WTC11 (cell line): ENCODE results near the gene GNG4. TPM values are rescaled to one million over a fixed set of nuclear protein-coding genes. Genes with fewer than 3 reads are reported as not detected.

Experiments used
- ATAC-seq: fragments of 200-7000 bp; cut with Tn5 transposase; 2 replicates; pipeline ENCODE4 v1.10.0; 2021; ENCODE audit warnings: mild to moderate bottlenecking, moderate library complexity
- CTCF ChIA-PET: fragments of 300-600 bp; sonication (Branson Sonifier 250); formaldehyde crosslinking; loops from one replicate; lab custom pipeline; 2021; ENCODE audit warnings: antibody characterized with exemption; lab: Charles Lee
- POLR2A ChIA-PET: fragments of 350-600 bp; sonication (Branson Sonifier 250); formaldehyde crosslinking; loops from one replicate; lab custom pipeline; 2021; ENCODE audit warnings: antibody characterized with exemption; lab: Charles Lee
- DNase-seq: peaks from one replicate; pipeline ENCODE4 v3.0.0; 2021; ENCODE audit warnings: low spot score
- H3K27ac Mint-ChIP-seq: 2 replicates; pipeline ENCODE4 v1.8.0; 2021; ENCODE audit warnings: mixed read lengths
- H3K27me3 Mint-ChIP-seq: 2 replicates; pipeline ENCODE4 v1.8.0; 2021; ENCODE audit warnings: low read depth, mild to moderate bottlenecking, moderate library complexity, mixed read lengths
- H3K36me3 Mint-ChIP-seq: 2 replicates; pipeline ENCODE4 v1.8.0; 2021; ENCODE audit warnings: mixed read lengths
- H3K4me1 Mint-ChIP-seq: 2 replicates; pipeline ENCODE4 v1.8.0; 2022; ENCODE audit warnings: mixed read lengths
- H3K4me3 Mint-ChIP-seq: 2 replicates; pipeline ENCODE4 v1.8.0; 2021; ENCODE audit warnings: mild to moderate bottlenecking, moderate library complexity, mixed read lengths
- H3K9me3 Mint-ChIP-seq: 2 replicates; pipeline ENCODE4 v1.8.0; 2021; ENCODE audit warnings: mixed read lengths
- ESRRA ChIP-seq: sonication (generic); formaldehyde crosslinking; IDR thresholded peaks from 2 replicates; pipeline ENCODE4 v1.8.1; 2022; ENCODE audit warnings: mild to moderate bottlenecking, missing genetic modification reagents, borderline replicate concordance
- JUN ChIP-seq: sonication (generic); formaldehyde crosslinking; IDR thresholded peaks from 2 replicates; pipeline ENCODE4 v1.8.0; 2023; ENCODE audit warnings: mild to moderate bottlenecking, missing genetic modification reagents
- KAT7 ChIP-seq: sonication (generic); formaldehyde crosslinking; IDR thresholded peaks from 2 replicates; pipeline ENCODE4 v1.8.1; 2023; ENCODE audit warnings: missing genetic modification reagents, mild to moderate bottlenecking, borderline replicate concordance
- NR2C2 ChIP-seq: sonication (generic); formaldehyde crosslinking; IDR thresholded peaks from 2 replicates; pipeline ENCODE4 v1.8.0; 2022; ENCODE audit warnings: mild to moderate bottlenecking, missing genetic modification reagents
- PRRX2 ChIP-seq: fragments of 250-450 bp; sonication (Bioruptor Pico); IDR thresholded peaks from 2 replicates; pipeline ENCODE4 v1.8.0; 2021; ENCODE audit warnings: mild to moderate bottlenecking
- ZNF219 ChIP-seq: sonication (generic); formaldehyde crosslinking; IDR thresholded peaks from 2 replicates; pipeline ENCODE4 v1.8.0; 2023; ENCODE audit warnings: missing genetic modification reagents, mild to moderate bottlenecking, borderline replicate concordance
- ZNF263 ChIP-seq: sonication (generic); formaldehyde crosslinking; IDR thresholded peaks from 2 replicates; pipeline ENCODE4 v1.8.1; 2022; ENCODE audit warnings: low read depth, mild to moderate bottlenecking, moderate library complexity, missing genetic modification reagents
- total RNA-seq: library from RNA; stranded (reverse); gene quantifications from 3 replicates; pipeline ENCODE4 v1.2.3, GENCODE V29; 2021
- TF ChIP-seq, protein P1 (sequence below): sonication (generic); formaldehyde crosslinking; IDR thresholded peaks from 2 replicates; pipeline ENCODE4 v1.8.0; 2022; ENCODE audit warnings: mild to moderate bottlenecking, missing genetic modification reagents
- TF ChIP-seq, protein P2 (sequence below): fragments of 200-600 bp; IDR thresholded peaks from 2 replicates; pipeline ENCODE4 v1.8.0; 2022; ENCODE audit warnings: antibody characterized with exemption
- TF ChIP-seq, protein P3 (sequence below): sonication (generic); formaldehyde crosslinking; conservative IDR thresholded peaks from 2 replicates; pipeline ENCODE4 v1.8.1; 2023; ENCODE audit warnings: mild to moderate bottlenecking, low read depth, missing genetic modification reagents, moderate library complexity
- TF ChIP-seq, protein P4 (sequence below): sonication (generic); formaldehyde crosslinking; IDR thresholded peaks from 2 replicates; pipeline ENCODE4 v1.8.0; 2022; ENCODE audit warnings: missing genetic modification reagents
- TF ChIP-seq, protein P5 (sequence below): fragments of 250-450 bp; sonication (Bioruptor Pico); IDR thresholded peaks from 2 replicates; pipeline ENCODE4 v2.1.2; 2022; ENCODE audit warnings: mild to moderate bottlenecking, moderate library complexity

Gene GNG4
- total RNA-seq, 1 experiment from 2014 or later, result 38.3 TPM

DNA sequence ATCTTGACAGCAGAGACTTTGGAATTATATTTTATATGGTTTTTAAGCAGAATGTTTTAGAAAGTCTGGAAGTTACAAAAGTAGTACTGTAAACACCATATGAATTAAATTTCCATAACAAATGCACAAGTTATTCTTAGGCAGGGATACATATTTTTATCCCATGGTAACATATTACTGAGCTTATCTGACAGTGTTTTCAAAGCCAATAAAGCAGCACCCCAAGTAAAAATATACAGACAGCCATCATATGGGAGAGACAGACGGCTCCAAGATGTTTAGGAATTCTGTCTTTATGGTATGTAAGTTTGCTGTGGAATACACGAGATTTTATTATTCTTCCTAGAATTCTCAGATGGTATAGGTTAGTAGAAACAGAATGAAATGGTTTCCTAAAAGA is 12.0 kb upstream of the GNG4 start:
- ChIA-PET POLR2A (no interaction called here), CTCF (no interaction called here)
- no peak for DNase-seq
- H3K9me3 Mint-ChIP-seq, result no peaks in the 10 kb centered on the region
- H3K27me3 Mint-ChIP-seq, result no peaks in the 10 kb centered on the region; the same call in 1 of the 2 replicates
- peaks cover 50% of the 10 kb centered on the region for H3K4me1 Mint-ChIP-seq
- peak overlapping the region; percentile 33 for H3K27ac Mint-ChIP-seq
- H3K4me3 Mint-ChIP-seq, result peak overlapping the region; percentile 13; the same call in 1 of the 2 replicates
- no peak for TF ChIP-seq KAT7 (CRISPR knock-in tag)
- TF ChIP-seq, protein P1, sequence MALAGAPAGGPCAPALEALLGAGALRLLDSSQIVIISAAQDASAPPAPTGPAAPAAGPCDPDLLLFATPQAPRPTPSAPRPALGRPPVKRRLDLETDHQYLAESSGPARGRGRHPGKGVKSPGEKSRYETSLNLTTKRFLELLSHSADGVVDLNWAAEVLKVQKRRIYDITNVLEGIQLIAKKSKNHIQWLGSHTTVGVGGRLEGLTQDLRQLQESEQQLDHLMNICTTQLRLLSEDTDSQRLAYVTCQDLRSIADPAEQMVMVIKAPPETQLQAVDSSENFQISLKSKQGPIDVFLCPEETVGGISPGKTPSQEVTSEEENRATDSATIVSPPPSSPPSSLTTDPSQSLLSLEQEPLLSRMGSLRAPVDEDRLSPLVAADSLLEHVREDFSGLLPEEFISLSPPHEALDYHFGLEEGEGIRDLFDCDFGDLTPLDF, result no peak
- TF ChIP-seq ESRRA, result no peak
- TF ChIP-seq, protein P2, sequence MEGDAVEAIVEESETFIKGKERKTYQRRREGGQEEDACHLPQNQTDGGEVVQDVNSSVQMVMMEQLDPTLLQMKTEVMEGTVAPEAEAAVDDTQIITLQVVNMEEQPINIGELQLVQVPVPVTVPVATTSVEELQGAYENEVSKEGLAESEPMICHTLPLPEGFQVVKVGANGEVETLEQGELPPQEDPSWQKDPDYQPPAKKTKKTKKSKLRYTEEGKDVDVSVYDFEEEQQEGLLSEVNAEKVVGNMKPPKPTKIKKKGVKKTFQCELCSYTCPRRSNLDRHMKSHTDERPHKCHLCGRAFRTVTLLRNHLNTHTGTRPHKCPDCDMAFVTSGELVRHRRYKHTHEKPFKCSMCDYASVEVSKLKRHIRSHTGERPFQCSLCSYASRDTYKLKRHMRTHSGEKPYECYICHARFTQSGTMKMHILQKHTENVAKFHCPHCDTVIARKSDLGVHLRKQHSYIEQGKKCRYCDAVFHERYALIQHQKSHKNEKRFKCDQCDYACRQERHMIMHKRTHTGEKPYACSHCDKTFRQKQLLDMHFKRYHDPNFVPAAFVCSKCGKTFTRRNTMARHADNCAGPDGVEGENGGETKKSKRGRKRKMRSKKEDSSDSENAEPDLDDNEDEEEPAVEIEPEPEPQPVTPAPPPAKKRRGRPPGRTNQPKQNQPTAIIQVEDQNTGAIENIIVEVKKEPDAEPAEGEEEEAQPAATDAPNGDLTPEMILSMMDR, result no peak
- TF ChIP-seq NR2C2 (CRISPR knock-in tag), result no peak
- no peak for TF ChIP-seq JUN (CRISPR knock-in tag)
- TF ChIP-seq PRRX2 (CRISPR knock-in tag), result no peak
- no peak for TF ChIP-seq ZNF219 (CRISPR knock-in tag)
- TF ChIP-seq, protein P3, sequence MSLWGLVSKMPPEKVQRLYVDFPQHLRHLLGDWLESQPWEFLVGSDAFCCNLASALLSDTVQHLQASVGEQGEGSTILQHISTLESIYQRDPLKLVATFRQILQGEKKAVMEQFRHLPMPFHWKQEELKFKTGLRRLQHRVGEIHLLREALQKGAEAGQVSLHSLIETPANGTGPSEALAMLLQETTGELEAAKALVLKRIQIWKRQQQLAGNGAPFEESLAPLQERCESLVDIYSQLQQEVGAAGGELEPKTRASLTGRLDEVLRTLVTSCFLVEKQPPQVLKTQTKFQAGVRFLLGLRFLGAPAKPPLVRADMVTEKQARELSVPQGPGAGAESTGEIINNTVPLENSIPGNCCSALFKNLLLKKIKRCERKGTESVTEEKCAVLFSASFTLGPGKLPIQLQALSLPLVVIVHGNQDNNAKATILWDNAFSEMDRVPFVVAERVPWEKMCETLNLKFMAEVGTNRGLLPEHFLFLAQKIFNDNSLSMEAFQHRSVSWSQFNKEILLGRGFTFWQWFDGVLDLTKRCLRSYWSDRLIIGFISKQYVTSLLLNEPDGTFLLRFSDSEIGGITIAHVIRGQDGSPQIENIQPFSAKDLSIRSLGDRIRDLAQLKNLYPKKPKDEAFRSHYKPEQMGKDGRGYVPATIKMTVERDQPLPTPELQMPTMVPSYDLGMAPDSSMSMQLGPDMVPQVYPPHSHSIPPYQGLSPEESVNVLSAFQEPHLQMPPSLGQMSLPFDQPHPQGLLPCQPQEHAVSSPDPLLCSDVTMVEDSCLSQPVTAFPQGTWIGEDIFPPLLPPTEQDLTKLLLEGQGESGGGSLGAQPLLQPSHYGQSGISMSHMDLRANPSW (CRISPR knock-in tag), result no peak
- TF ChIP-seq ZNF263, result no peak
- ATAC-seq, result no peak
- no peaks in the 10 kb centered on the region for H3K36me3 Mint-ChIP-seq

DNA sequence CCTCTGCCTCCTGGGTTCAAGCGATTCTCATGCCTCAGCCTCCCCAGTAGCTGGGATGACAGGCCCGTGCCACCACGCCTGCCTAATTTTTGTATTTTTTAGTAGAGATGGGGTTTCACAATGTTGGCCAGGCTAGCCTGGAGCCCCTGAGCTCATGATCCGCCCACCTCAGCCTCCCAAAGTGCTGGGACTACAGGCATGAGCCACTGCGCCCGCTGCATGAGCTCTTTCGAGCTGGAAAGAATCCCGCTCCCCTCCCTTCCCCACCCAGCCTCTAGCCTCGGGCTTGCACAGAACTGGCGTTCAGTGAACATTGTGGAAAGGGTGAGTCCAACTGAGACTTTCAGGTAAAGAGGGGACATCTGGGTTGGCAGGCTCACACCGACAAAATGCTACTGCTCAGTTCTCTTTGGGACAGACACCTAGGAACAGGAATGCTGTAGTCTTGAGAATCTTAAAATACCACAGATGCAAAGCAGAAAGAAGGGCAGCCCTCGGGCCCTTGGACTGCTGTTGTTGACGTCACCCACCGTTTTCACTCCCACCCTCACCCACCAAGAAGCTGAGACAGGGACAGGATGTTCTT is 9.7 kb upstream of the GNG4 start:
- Mint-ChIP-seq H3K27me3 (no peaks in the 10 kb centered on the region; the same call in 1 of the 2 replicates), H3K9me3 (no peaks in the 10 kb centered on the region), H3K4me3 (no peak overlapping the region), H3K27ac (no peak overlapping the region), H3K4me1 (peaks cover 53% of the 10 kb centered on the region), H3K36me3 (no peaks in the 10 kb centered on the region)
- ChIA-PET CTCF (interaction anchor here (0.7 to 1.1 kb wide), 4 partner anchors 11 to 312 kb away, joined by 4 to 5 read pairs (median 4); no protein-coding TSS in a partner anchor), POLR2A (interaction anchor here (0.6 to 1.5 kb wide), 3 partner anchors 8 to 68 kb away, joined by 3 to 9 read pairs (median 4); partner anchors contain the start of gene GNG4)
- peak; percentile 26; the same call in 1 of the 2 replicates for ATAC-seq
- DNase-seq, result no peak
- TF ChIP-seq, protein P4, sequence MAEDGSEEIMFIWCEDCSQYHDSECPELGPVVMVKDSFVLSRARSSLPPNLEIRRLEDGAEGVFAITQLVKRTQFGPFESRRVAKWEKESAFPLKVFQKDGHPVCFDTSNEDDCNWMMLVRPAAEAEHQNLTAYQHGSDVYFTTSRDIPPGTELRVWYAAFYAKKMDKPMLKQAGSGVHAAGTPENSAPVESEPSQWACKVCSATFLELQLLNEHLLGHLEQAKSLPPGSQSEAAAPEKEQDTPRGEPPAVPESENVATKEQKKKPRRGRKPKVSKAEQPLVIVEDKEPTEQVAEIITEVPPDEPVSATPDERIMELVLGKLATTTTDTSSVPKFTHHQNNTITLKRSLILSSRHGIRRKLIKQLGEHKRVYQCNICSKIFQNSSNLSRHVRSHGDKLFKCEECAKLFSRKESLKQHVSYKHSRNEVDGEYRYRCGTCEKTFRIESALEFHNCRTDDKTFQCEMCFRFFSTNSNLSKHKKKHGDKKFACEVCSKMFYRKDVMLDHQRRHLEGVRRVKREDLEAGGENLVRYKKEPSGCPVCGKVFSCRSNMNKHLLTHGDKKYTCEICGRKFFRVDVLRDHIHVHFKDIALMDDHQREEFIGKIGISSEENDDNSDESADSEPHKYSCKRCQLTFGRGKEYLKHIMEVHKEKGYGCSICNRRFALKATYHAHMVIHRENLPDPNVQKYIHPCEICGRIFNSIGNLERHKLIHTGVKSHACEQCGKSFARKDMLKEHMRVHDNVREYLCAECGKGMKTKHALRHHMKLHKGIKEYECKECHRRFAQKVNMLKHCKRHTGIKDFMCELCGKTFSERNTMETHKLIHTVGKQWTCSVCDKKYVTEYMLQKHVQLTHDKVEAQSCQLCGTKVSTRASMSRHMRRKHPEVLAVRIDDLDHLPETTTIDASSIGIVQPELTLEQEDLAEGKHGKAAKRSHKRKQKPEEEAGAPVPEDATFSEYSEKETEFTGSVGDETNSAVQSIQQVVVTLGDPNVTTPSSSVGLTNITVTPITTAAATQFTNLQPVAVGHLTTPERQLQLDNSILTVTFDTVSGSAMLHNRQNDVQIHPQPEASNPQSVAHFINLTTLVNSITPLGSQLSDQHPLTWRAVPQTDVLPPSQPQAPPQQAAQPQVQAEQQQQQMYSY (CRISPR knock-in tag), result no peak
- TF ChIP-seq, protein P5, sequence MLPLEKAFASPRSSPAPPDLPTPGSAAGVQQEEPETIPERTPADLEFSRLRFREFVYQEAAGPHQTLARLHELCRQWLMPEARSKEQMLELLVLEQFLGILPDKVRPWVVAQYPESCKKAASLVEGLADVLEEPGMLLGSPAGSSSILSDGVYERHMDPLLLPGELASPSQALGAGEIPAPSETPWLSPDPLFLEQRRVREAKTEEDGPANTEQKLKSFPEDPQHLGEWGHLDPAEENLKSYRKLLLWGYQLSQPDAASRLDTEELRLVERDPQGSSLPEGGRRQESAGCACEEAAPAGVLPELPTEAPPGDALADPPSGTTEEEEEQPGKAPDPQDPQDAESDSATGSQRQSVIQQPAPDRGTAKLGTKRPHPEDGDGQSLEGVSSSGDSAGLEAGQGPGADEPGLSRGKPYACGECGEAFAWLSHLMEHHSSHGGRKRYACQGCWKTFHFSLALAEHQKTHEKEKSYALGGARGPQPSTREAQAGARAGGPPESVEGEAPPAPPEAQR (CRISPR knock-in tag), result no peak
